A673 (cell line): ENCODE measurements around the gene SPTSSB. TPM values are rescaled to one million over a fixed set of nuclear protein-coding genes. Genes with fewer than 3 reads are reported as not detected.

ENCODE experiments used
- BruUV-seq: library from RNA; stranded (reverse); fragments of 400-500 nt; replicated peaks from 2 replicates; lab custom pipeline; 2021; lab: Mats Ljungman, UMichigan
- CTCF ChIA-PET: fragments of 300-600 bp; sonication (Branson Sonifier 250); formaldehyde crosslinking; loops from one replicate; lab custom pipeline; 2022; ENCODE audit warnings: antibody characterized with exemption; lab: Charles Lee
- POLR2A ChIA-PET: fragments of 300-600 bp; sonication (Branson Sonifier 250); formaldehyde crosslinking; loops from one replicate; lab custom pipeline; 2022; ENCODE audit warnings: antibody characterized with exemption; ENCODE audit not compliant: low non-redundant PET; lab: Charles Lee
- DNase-seq: peaks from one replicate; pipeline ENCODE4 v3.0.0-alpha.2; 2015; ENCODE audit warnings: low spot score
- H3K27ac ChIP-seq: fragments of 200-600 bp; sonication (generic); 2 replicates; pipeline ENCODE4 v1.5.1; 2016; ENCODE audit warnings: mixed run types, low read depth, mild to moderate bottlenecking, mixed read lengths, antibody characterized with exemption, low read length; ENCODE audit not compliant: poor library complexity, severe bottlenecking
- H3K27me3 ChIP-seq: fragments of 200-600 bp; sonication (generic); replicated peaks from 2 replicates; pipeline ENCODE4 v1.6.1; 2017; ENCODE audit warnings: mixed run types, low read depth, mild to moderate bottlenecking, mixed read lengths, antibody characterized with exemption, low read length; ENCODE audit not compliant: insufficient read depth, poor library complexity
- H3K36me3 ChIP-seq: fragments of 200-600 bp; sonication (generic); 2 replicates; pipeline ENCODE4 v1.6.1; 2016; ENCODE audit warnings: mixed run types, mild to moderate bottlenecking, mixed read lengths, antibody characterized with exemption, low read length; ENCODE audit not compliant: insufficient read depth, poor library complexity, severe bottlenecking
- H3K4me1 ChIP-seq: fragments of 200-600 bp; sonication (generic); 2 replicates; pipeline ENCODE4 v1.6.1; 2017; ENCODE audit warnings: mixed run types, mild to moderate bottlenecking, mixed read lengths, antibody characterized with exemption, low read length; ENCODE audit not compliant: insufficient read depth, poor library complexity, severe bottlenecking
- H3K4me3 ChIP-seq: fragments of 200-600 bp; sonication (generic); 2 replicates; pipeline ENCODE4 v1.5.1; 2016; ENCODE audit warnings: low read depth, mixed run types, mild to moderate bottlenecking, mixed read lengths, low read length; ENCODE audit not compliant: poor library complexity, severe bottlenecking
- H3K9me3 ChIP-seq: fragments of 200-600 bp; sonication (generic); 2 replicates; pipeline ENCODE4 v1.6.1; 2016; ENCODE audit warnings: mixed run types, low read depth, mild to moderate bottlenecking, mixed read lengths, antibody characterized with exemption, low read length; ENCODE audit not compliant: poor library complexity, severe bottlenecking
- CTCF ChIP-seq: fragments of 300-800, 200-600 bp; sonication (generic); conservative IDR thresholded peaks from 2 replicates; pipeline ENCODE4 v1.5.1; 2017; ENCODE audit warnings: low read depth, mild to moderate bottlenecking, antibody characterized with exemption, low read length, moderate library complexity, mixed read lengths
- EZH2 ChIP-seq: fragments of 200-600 bp; sonication (generic); IDR thresholded peaks from 2 replicates; pipeline ENCODE4 v1.6.1; 2017; ENCODE audit warnings: borderline replicate concordance, low read depth, mild to moderate bottlenecking, mixed read lengths, antibody characterized with exemption, low read length; ENCODE audit not compliant: poor library complexity, severe bottlenecking
- intact Hi-C: fragments of 100-400 bp; cut with micrococcal nuclease; formaldehyde crosslinking; loops from one replicate; pipeline ENCODE4 v1.10.0; 2022; ENCODE audit not compliant: unreplicated experiment
- total RNA-seq: library from RNA; stranded (reverse); gene quantifications from 2 replicates; pipeline ENCODE4 v1.2.3, GENCODE V29; 2021

The SPTSSB gene
- total RNA-seq, 1 experiment from 2014 or later = not detected

DNA sequence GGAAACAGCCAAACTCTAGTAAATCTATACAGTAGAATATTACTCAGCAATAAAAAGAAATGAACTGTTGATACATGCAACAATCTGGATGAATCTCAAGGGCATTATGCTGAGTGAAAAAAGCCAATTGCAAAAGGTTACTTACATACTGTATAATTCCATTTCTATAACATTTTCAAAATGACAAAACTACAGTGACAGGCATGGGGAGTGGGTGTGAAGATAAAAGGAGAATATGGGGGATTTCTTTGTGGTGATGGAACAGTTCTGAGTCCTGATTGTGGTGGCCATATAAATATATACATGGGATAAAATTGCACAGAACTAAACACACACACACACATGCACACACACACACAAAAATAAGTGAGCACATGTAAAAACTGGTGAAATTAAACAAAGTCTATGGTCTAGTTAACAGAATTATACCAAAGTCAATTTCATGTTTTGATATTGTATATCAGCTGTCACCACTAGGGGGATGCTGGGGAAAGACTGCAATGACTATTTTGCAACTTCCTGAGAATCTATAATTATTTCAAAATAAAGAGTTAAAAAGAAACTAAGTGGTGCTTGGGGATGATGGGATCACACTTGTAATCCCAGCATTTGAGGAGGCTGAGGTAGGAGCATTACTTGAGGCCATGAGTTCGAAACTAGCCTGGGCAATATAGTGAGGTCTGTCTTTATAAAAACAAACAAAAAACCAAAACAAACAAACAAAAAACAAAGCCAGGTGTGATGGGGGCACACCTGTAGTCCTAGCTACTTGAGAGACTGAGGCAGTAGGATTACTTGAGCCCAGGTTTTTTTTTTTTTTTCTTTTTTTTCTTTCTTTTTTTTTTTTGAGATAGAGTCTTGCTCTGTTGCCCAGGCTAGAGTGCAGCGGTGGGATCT, 66.0 kb downstream of the SPTSSB start:
- CTCF ChIA-PET = interaction anchor here (0.6 kb wide), 1 partner anchor 228 kb away, joined by 6 read pairs; no protein-coding TSS in a partner anchor
- Histone ChIP-seq H3K9me3 (no peaks in the 10 kb centered on the region), H3K36me3 (no peaks in the 10 kb centered on the region), H3K4me3 (no peak overlapping the region), H3K4me1 (no peaks in the 10 kb centered on the region), H3K27ac (no peak overlapping the region), H3K27me3 (no peaks in the 10 kb centered on the region)
- intact Hi-C loops = loop anchor here (10.0 kb wide), 1 partner anchor 99 kb away; no protein-coding TSS in a partner anchor
- POLR2A ChIA-PET = no interaction called here
- peak; percentile 41 for DNase-seq
- no TSS peak for BruUV-seq
- TF ChIP-seq EZH2 (no peak), CTCF (peak; percentile 75)

DNA sequence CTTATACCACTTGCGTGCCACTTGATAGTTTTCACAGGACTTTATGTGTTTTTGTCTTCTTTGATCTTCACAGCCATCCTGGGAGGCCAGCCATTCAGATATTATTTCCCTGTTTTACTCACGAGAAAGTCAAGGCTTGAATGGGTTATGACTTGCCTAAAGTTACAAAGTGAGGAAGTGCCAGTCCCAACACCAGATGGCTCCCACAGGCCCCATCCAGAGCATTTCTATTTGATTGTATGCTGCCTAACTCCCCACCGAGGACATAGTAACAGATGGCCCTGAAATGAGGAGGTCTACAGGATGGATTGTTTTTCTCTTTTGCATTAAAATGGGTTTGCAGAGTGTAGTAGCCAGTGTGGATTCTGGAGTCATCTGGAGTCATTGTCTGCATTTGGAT, 74.5 kb downstream of the SPTSSB start:
- no peaks in the 10 kb centered on the region for H3K9me3 ChIP-seq
- DNase-seq = no peak
- CTCF ChIA-PET = no interaction called here
- H3K27ac ChIP-seq = no peak overlapping the region
- TF ChIP-seq EZH2 (no peak), CTCF (no peak)
- no peaks in the 10 kb centered on the region for H3K27me3 ChIP-seq
- intact Hi-C loops = no loop called here
- POLR2A ChIA-PET = no interaction called here
- no peak overlapping the region for H3K4me3 ChIP-seq
- H3K36me3 ChIP-seq = no peaks in the 10 kb centered on the region
- BruUV-seq = no TSS peak
- no peaks in the 10 kb centered on the region for H3K4me1 ChIP-seq

GRCh38 chr3:161295325-161295724, 76.0 kb downstream of the SPTSSB start:
- intact Hi-C loops = no loop called here
- Histone ChIP-seq H3K27ac (no peak overlapping the region), H3K4me1 (no peaks in the 10 kb centered on the region), H3K4me3 (no peak overlapping the region), H3K9me3 (no peaks in the 10 kb centered on the region), H3K27me3 (no peaks in the 10 kb centered on the region), H3K36me3 (no peaks in the 10 kb centered on the region)
- BruUV-seq = no TSS peak
- ChIA-PET CTCF (no interaction called here), POLR2A (no interaction called here)
- TF ChIP-seq EZH2 = no peak
- no peak for TF ChIP-seq CTCF
- DNase-seq = no peak

Other genes starting within 250 kb of the SPTSSB start
- gene NMD3, start 150.2 kb downstream of the SPTSSB start, total RNA-seq = 46.7 and 51.1 TPM in 2 replicates
- not detected in 2 replicates for gene OTOL1, start 125.3 kb upstream of the SPTSSB start, total RNA-seq